Measurements from ENCODE around the gene FAM221B.

Gene FAM221B

DNA sequence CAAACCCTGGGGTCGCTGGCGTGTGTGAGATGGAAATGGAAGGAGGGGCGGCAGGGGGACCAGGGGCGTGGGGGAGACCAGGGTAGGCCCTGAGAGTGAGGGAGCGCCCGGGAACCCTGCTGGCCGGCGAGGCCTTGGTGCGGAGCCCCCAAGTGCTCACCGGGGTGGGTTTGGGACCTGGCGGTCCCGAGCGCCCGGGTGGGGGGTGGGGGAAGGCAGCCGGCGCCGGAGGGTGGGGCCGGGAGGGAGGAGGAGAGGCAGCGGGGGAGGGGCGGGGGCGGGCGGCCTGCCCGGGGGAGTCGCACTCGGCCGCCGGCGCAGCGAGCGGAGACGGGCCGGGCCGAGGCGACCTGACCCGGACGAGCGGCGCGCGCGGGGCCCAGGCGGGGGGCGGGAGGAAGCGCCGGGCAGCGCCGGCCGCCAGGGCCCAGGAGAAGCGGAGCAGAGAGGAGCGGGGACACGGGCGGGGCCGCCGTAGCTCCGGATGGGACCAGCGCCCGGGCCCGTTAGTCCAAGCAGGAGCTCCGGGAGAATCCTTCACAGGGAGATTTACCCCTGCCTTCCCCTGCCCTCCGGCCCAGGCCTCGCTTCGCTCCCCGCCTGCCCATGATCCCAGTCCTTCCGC, 37.1 kb downstream of the FAM221B start, which contains the start of gene NPR2:
NPR2 (plus strand) TSS at position 295 of the 625 bp plus-strand sequence. CDS start 818 bp downstream, outside the sequence.
- Histone ChIP-seq H3K79me2 (ENCODE audit: insufficient read depth, low read length) (no peaks in the 10 kb centered on the region), H3K4me2 (ENCODE audit: insufficient read depth, low read length) (no peak within 1 kb of the TSS), H4K20me1 (ENCODE audit: insufficient read depth, low read length) (no peaks in the 10 kb centered on the region), H3K4me1 (ENCODE audit: insufficient read depth, low read length) (no peaks in the 10 kb centered on the region), H3K4me3 (ENCODE audit: low read depth in 1 of 2, low read length in 2 of 2) (no peak within 1 kb of the TSS), H2AFZ (ENCODE audit: low read depth, low read length) (no peak within 1 kb of the TSS), H3K27me3 (ENCODE audit: insufficient read depth, low read length, poor library complexity) (no peaks in the 10 kb centered on the region), H3K9me3 (ENCODE audit: insufficient read depth, low read length, severe bottlenecking) (no peaks in the 10 kb centered on the region), H3K27ac (ENCODE audit: low read length) (no peak within 1 kb of the TSS), H3K9ac (ENCODE audit: low read depth, low read length) (no peak within 1 kb of the TSS), H3K36me3 (ENCODE audit: insufficient read depth, low read length) (peaks cover 7% of the 10 kb centered on the region)
- no peak for ATAC-seq (ENCODE audit: insufficient read depth, low read depth)
- TF ChIP-seq, protein P1, sequence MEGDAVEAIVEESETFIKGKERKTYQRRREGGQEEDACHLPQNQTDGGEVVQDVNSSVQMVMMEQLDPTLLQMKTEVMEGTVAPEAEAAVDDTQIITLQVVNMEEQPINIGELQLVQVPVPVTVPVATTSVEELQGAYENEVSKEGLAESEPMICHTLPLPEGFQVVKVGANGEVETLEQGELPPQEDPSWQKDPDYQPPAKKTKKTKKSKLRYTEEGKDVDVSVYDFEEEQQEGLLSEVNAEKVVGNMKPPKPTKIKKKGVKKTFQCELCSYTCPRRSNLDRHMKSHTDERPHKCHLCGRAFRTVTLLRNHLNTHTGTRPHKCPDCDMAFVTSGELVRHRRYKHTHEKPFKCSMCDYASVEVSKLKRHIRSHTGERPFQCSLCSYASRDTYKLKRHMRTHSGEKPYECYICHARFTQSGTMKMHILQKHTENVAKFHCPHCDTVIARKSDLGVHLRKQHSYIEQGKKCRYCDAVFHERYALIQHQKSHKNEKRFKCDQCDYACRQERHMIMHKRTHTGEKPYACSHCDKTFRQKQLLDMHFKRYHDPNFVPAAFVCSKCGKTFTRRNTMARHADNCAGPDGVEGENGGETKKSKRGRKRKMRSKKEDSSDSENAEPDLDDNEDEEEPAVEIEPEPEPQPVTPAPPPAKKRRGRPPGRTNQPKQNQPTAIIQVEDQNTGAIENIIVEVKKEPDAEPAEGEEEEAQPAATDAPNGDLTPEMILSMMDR (IDR thresholded peaks at IDR 0.05; ENCODE audit: borderline replicate concordance, extremely low read depth, low read length, poor library complexity, severe bottlenecking) = no peak
- no peak for TF ChIP-seq EZH2 (IDR thresholded peaks at IDR 0.05; ENCODE audit: borderline replicate concordance, low read depth, low read length, severe bottlenecking)
- no peak for DNase-seq

GRCh38 chr9:35790385-35791296, 37.9 kb downstream of the FAM221B start:
- no peak overlapping the region for H3K4me3 ChIP-seq (ENCODE audit: low read depth in 1 of 2, low read length in 2 of 2)
- H2AFZ ChIP-seq (ENCODE audit: low read depth, low read length) = no peak overlapping the region
- peak; percentile 62 for DNase-seq
- H3K4me2 ChIP-seq (ENCODE audit: insufficient read depth, low read length) = no peak overlapping the region
- H4K20me1 ChIP-seq (ENCODE audit: insufficient read depth, low read length) = no peaks in the 10 kb centered on the region
- H3K79me2 ChIP-seq (ENCODE audit: insufficient read depth, low read length) = no peaks in the 10 kb centered on the region
- no peak overlapping the region for H3K9ac ChIP-seq (ENCODE audit: low read depth, low read length)
- no peak overlapping the region for H3K27ac ChIP-seq (ENCODE audit: low read length)
- TF ChIP-seq EZH2 (IDR thresholded peaks at IDR 0.05; ENCODE audit: borderline replicate concordance, low read depth, low read length, severe bottlenecking) = no peak
- TF ChIP-seq, protein P1 (IDR thresholded peaks at IDR 0.05; ENCODE audit: borderline replicate concordance, extremely low read depth, low read length, poor library complexity, severe bottlenecking) = peak; percentile 93
- ATAC-seq (ENCODE audit: insufficient read depth, low read depth) = peak; percentile 96
- peaks cover 15% of the 10 kb centered on the region for H3K36me3 ChIP-seq (ENCODE audit: insufficient read depth, low read length)
- no peaks in the 10 kb centered on the region for H3K4me1 ChIP-seq (ENCODE audit: insufficient read depth, low read length)
- H3K9me3 ChIP-seq (ENCODE audit: insufficient read depth, low read length, severe bottlenecking) = no peaks in the 10 kb centered on the region
- H3K27me3 ChIP-seq (ENCODE audit: insufficient read depth, low read length, poor library complexity) = no peaks in the 10 kb centered on the region

DNA sequence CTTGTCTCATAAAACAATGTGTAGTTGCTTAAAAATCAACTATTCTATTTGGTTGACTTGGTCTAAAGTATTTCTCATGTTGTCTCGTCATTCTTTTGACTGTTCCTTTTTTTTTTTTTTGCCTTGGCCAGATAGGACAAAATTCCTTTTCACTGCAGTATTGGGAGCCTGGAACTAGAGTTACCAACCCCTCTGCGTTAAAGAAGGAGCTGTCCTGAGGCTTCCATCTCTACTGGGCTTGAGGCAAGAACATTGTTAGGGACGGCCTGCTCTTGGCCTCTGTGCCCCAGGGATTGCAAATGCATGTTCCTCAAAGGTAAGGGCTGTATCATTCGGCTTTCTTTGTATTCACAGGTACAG, 38.5 kb downstream of the FAM221B start:
- H3K27ac ChIP-seq (ENCODE audit: low read length) = no peak overlapping the region
- H3K4me1 ChIP-seq (ENCODE audit: insufficient read depth, low read length) = no peaks in the 10 kb centered on the region
- no peak overlapping the region for H3K4me2 ChIP-seq (ENCODE audit: insufficient read depth, low read length)
- no peaks in the 10 kb centered on the region for H3K27me3 ChIP-seq (ENCODE audit: insufficient read depth, low read length, poor library complexity)
- DNase-seq (no peak), ATAC-seq (ENCODE audit: insufficient read depth, low read depth) (peak; percentile 27; the same call in 2 of the 3 replicates)
- peaks cover 15% of the 10 kb centered on the region for H3K36me3 ChIP-seq (ENCODE audit: insufficient read depth, low read length)
- TF ChIP-seq, protein P1 (IDR thresholded peaks at IDR 0.05; ENCODE audit: borderline replicate concordance, extremely low read depth, low read length, poor library complexity, severe bottlenecking) = no peak
- TF ChIP-seq EZH2 (IDR thresholded peaks at IDR 0.05; ENCODE audit: borderline replicate concordance, low read depth, low read length, severe bottlenecking) = no peak
- no peak overlapping the region for H3K9ac ChIP-seq (ENCODE audit: low read depth, low read length)
- H4K20me1 ChIP-seq (ENCODE audit: insufficient read depth, low read length) = no peaks in the 10 kb centered on the region
- H3K4me3 ChIP-seq (ENCODE audit: low read depth in 1 of 2, low read length in 2 of 2) = no peak overlapping the region
- H3K9me3 ChIP-seq (ENCODE audit: insufficient read depth, low read length, severe bottlenecking) = no peaks in the 10 kb centered on the region
- no peak overlapping the region for H2AFZ ChIP-seq (ENCODE audit: low read depth, low read length)
- H3K79me2 ChIP-seq (ENCODE audit: insufficient read depth, low read length) = no peaks in the 10 kb centered on the region
